ENCODE measurements around the gene TTLL11.
"Not testable (repeated sequence)": the region's sequence is repeated elsewhere in the genome, so short reads cannot be mapped to it uniquely, and the experiment has no call there.

TTLL11 gene

DNA sequence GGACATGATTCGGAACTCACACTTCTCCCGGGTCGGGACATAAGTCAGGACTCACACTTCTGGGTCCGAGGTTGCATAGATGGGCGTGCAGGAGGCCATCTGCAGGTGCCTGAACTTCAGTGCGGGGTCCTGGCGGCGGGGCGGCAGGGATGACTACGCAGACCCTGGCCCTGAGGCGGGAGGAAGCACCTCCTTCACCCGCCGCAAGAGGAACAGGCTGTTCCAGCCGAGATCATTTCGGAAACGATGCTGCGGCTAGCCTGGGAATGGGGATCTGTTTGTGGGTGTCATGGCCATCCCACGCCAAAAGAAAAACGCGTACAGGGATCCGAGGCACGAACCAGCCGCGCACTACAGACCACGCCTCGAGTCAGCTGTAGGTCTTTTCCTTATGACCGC lies 196.6 kb downstream of the TTLL11 start:
- DNase-seq = no peak

GRCh38 chr9:121895818-121896544 lies 197.1 kb downstream of the TTLL11 start:
- DNase-seq = no peak

DNA sequence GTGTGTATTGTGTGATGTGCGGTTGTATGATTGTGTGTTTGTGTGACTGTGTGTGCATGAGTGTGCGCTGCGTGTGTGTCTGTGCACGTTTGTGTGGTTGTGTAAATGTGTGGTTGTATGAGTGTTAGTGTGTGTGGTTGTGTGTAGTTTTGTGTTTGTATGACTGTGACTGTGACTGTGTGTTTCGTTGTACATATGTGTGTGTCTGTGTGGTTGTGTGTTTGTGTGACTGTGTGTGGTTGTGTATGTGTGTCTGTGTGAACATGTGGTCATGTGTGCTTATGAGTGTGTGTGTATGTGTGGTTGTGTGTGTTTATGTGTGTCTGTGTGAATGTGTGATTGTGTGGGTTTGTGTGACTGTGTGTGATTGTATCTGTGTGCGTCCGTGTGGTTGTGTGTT lies 197.8 kb downstream of the TTLL11 start:
- DNase-seq = no peak

DNA sequence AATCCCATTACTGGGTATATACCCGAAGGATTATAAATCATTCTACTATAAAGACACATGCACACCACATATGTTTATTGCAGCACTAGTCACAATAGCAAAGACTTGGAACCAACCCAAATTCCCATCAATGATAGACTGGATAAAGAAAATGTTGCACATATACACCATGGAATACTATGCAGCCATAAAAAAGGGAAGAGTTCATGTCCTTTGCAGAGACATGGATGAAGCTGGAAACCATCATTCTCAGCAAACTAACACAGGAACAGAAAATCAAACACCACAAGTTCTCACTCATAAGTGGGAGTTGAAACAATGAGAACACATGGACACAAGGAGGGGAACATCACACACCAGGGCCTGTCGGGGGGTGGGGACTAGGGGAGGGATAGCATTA lies 198.7 kb downstream of the TTLL11 start:
- not testable (repeated sequence) for DNase-seq

GRCh38 chr9:121893786-121894185 lies 199.3 kb downstream of the TTLL11 start:
- no peak for DNase-seq

DNA sequence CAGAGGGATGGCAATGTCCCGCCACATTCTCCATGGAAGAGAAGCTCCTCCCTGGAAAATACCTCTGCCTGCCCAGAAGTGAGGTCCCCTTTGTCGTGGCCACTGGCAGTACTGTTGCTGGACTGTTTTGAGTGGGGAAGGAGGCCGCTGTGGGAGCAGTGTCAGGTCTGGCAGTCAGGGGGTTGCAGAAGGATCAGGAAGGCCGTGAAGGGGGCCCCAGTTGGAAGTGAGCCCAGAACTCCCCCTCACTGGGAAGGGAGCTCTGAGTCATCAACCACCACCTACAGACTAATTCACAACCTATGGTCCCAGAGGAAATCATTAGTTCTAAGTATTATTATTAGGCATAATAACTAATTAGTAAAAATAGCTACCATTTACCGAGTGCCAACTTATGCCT lies 200.4 kb downstream of the TTLL11 start:
- no peak for DNase-seq

GRCh38 chr9:121890746-121891145 lies 202.4 kb downstream of the TTLL11 start:
- DNase-seq = no peak

- no peak for DNase-seq
Observed at GRCh38 chr9:121889990-121890563, 203.0 kb downstream of the TTLL11 start.

DNA sequence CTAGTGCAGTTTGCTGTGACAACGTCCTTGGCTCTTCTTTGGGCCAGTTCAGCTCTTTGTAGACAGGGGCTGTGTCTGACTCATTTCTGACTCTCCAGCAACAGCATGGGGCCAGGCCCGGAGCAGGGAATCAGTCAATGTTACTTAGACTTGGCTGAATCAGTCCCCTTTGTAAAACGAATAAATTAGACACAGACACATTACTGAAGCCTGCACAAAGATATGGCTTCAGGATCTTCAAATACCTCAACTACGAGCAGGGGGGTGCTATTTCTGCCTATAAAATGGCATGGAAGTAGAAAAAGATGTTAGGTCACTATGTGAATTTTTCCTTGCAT lies 204.7 kb downstream of the TTLL11 start:
- no peak for DNase-seq

DNA sequence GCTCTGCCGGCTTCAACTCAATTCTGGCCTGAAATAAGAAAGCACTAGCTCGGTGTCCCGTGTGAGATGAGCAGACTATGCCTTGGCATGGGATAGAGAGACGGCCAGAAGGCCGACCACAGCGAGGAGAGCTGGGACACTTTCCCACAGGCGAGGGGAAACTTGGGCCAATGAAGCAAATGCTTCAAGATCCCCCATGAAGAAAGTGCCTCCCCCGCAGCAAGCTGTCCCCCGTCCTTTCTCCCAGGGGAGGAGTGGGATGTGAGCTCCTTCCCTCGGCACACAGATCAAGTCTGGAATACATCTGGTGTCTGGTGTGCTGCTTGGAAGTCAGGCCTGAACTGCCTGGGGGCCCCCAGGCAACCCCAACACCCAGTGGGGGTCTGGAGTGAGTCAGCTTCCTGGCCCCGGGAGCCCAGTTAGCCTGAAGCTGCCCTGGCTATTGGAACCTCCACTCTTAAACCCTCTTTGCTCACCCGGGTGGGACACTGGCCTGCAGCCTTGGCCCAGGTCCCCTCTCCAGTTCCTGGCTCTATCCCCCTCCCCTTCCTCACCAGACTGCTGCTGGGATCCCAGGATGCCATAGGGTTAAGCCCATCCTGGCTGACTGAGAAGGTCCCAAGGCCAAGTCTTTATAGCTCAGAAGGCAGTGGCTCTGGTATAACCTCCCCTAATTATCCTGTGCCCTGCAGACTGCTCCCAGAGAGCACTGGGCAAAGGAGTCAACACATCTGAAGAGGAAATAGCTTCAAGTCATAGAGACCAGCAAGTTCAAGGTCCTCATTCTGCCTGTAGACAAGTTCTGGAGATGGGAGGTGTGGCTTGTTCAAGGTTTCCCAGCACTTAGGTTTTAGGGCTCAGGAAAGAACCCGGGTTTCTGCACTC lies 205.3 kb downstream of the TTLL11 start:
- DNase-seq = no peak

DNA sequence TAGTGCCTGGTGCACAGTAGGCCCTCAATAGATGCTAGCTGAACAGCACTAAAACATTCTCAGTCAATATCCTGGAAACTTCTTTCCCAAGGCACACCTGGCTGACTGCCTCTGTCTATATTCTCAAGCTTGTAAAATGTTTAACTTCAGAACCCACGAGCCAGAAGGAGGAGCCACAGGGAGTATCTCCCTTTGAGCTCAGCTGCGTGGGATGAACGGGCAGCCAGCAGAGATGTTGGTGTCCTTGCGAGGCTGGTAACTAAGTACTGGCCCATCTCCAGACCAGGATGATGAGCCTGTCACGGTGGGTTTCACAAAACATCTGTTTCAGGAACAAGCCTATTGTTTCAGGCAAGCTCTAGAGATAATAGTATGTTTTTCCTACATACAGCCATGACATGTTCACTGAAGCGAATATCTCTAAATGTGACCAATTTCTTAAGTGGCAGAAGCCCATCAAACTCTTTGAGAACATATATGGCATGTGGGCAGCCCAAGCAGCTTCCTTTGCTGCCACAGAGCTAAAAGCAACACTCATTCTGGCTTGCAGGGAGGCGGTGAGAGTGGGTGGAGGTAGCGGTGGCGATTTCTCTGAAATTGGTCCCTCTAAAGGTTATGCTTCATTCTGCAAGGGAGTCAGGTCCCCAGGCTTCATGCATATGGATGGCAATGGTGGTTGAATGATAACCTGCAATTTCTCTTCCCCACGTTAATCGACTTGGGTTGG lies 206.2 kb downstream of the TTLL11 start:
- no peak for DNase-seq

GRCh38 chr9:121885345-121885901 lies 207.7 kb downstream of the TTLL11 start:
- DNase-seq = no peak

GRCh38 chr9:121884057-121884541 lies 209.0 kb downstream of the TTLL11 start:
- peak; percentile 36 to 65 for DNase-seq

- no peak for DNase-seq
Observed at GRCh38 chr9:121883281-121884056, 209.6 kb downstream of the TTLL11 start.

GRCh38 chr9:121881920-121882500 lies 211.1 kb downstream of the TTLL11 start:
- DNase-seq = no peak

DNA sequence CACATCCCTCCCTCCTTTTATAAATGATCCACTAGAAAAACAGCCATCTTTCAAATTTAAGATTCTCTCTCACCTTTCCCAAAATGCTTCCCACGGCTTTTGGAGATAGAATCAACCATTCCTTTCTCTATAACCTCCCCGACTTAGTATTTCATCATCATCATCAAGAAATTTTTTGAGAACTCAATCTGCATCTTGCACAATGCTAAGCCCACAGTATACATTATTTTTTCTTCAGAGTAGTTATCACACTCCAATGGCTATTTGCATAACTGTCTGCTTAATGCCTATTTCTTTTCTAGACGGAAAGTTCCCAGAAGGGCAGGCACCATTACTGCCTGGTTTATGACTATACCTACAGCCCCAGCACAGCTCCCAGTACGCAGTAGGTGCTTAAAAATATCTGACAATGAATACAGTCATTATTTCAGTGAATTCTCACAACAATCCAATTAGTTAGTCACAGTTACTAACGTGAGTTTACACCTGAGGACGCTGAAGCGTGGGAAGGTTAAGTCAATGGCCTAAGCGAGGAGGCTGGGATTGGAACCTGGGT lies 212.7 kb downstream of the TTLL11 start:
- no peak for DNase-seq

DNA sequence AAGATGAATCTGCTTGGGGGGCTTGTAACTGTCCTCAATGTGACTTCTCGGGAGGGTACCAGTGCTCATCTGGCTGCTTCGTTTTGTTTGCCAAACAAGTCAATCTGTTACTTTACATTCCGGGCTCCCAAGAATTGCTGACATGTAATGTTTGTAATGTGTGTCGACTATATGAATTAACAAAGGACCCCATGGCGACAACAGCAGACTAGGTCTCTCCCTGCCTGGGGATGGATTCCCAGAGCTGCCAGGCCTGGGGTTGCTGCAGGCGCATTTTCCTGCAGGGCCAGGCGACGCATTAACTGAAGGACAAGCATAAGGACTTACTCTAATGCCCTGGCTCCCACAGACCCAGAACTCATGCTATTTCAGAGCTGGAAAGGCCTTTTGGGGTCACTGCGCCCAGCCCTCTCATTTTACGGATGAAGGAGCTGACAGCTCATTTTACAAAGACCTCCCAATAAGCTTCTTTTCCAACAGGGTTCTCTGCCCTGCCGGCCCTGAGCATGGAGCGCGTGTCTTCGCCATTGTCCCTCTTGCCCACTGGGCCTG lies 214.8 kb downstream of the TTLL11 start:
- no peak for DNase-seq

GRCh38 chr9:121876658-121877271 lies 216.3 kb downstream of the TTLL11 start:
- DNase-seq = no peak

DNA sequence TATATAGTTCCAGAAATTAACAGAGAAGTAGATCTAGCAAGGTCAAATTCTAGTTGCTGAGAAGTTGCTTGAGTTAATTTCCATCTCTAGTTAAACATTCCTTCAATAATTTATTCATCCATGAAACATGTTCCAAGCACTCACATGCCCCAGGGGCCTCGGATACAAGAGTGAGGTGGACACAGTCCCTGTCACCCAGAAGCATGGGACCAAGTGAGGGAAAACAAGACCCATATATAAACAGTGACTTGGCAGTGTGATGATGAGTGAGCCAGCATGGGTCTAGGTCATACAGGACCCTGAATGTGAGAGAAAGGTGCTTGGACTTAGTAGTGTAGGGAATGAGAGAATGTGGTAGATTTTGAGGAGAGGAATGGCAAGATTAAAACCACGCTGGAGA lies 216.9 kb downstream of the TTLL11 start:
- DNase-seq = no peak

- DNase-seq = no peak
Observed at GRCh38 chr9:121874524-121874923, 218.6 kb downstream of the TTLL11 start.

Data from NCI-H524 (cell line).